ENCODE measurements around the gene ACKR4.

ACKR4 gene

DNA sequence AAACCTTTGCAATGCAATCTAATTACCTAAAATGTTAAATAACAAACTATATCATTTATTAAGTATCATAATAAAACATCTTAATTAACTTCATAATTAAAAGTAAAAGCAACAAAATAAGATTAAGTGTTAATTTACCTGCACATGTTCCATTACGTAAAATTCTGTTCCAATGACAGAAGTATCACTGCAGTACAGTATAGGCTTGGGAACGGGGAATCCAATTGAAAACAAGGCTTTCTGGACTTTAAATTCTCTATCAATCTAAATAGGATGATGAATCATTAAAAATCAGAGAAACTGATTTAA, 45.4 kb downstream of the ACKR4 start:
- DNase-seq, result no peak

- DNase-seq, result no peak
Measured at GRCh38 chr3:132643366-132643765, 46.3 kb downstream of the ACKR4 start.

DNA sequence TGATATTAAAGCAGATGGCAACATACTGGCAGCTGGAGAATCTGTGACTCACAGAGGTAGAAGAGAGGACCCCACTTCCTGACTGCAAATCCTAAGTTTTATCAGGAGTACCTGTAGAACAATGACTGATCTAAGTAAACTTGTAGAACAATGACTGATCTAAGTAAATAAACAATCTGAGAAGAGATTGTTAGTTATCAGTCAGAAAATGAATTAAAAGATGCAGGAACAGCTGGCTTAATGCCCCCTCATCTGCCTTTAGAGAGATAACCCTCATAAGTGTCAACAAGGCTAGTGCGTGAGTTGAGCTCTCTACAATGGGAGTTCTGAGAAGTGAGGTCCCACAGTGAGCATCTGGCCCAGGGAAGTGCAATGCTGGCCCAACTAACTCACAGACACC, 48.0 kb downstream of the ACKR4 start:
- peak; percentile 8 for DNase-seq

DNA sequence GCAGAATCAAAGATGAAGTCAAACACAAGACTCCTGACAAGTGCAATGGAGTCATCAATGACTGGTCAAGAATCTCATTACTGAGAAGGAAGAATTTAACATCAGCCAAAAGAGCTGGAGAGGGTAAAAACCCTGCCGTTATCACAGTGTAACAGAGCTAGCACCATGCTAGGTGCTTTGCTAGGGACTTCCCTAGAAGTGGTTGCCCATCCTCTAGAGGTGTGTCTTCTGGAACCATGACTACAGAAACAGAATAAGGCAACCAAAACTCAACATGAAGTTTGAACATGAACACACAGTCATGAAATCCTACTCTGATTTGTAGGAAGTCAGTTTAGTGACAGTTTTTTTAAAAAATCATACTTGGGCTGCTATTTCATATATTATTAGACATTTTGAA, 53.1 kb downstream of the ACKR4 start:
- DNase-seq, result no peak

Measured in NCI-H82 (cell line).